Measurements from ENCODE around the gene EGFL6. TPM values are rescaled to one million over a fixed set of nuclear protein-coding genes. Genes with fewer than 3 reads are reported as not detected.

The EGFL6 gene
- total and polyA plus RNA-seq, 9 donors = 0.12 to 1.3 (median 0.34) TPM; not detected in 4

DNA sequence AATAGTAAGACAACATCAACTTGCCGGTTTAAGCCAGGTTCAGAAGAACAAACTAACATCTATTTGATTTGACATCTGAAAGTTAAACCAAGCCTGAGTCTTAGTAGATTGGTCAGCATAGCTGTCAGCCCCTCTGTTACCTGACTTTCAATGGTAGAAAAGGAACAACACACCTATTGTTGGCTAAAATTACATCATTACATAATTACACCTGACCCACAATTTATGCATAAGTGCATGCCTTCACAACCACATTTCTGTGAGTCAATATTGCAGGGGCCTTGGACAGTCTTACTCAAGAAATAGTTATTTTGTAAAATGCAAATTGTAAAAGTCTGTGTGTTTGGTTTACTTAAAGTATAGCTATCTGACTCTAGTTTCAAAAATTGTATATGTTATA, 36.2 kb downstream of the EGFL6 start:
- H3K4me1 ChIP-seq (ENCODE audit: insufficient read depth) = no peaks in the 10 kb centered on the region
- no peak for TF ChIP-seq EP300 (IDR thresholded peaks at IDR 0.05)
- intact Hi-C loops (cut with DNase I) = no loop called here
- no peak for DNase-seq
- no peak overlapping the region for H3K4me3 ChIP-seq
- H3K27me3 ChIP-seq = no peaks in the 10 kb centered on the region
- H3K27ac ChIP-seq = no peak overlapping the region
- no peaks in the 10 kb centered on the region for H3K36me3 ChIP-seq
- 76 to 89% (median 85%) methylated on average over 1 of the region's 1 CpG for WGBS, 3 donors
- no peaks in the 10 kb centered on the region for H3K9me3 ChIP-seq

DNA sequence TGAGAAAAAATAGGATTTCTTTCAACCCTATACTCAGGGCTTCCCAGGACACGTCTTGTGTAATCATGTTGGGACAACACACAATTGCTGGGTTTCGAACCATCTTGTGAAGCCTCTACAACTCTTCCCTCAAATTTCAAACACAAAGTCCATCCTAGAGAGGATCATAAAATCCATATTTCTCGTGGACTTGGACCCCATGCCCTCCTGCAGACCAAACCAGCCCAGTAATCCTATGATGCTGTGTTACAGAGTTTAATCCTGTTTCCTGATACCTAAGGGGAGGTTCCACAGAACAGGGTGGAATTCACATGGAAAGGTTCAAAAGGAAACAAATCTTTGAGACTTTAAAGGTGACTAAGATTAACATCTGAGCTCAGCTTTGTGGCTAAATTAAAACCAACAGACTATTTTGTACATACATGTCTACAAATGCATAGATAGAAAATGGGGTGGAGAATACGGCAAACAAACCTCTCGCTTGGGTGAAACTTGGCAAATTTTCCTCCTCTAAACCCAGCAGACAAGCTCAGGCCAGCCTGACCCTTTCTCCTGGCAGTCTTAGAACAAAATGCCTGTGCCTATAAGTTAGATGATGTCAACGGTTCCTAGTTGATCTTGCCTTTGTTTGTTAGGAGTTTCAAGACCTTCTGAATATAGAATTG, 38.1 kb downstream of the EGFL6 start:
- Histone ChIP-seq H3K27ac (no peak overlapping the region), H3K4me1 (ENCODE audit: insufficient read depth) (no peaks in the 10 kb centered on the region), H3K27me3 (no peaks in the 10 kb centered on the region), H3K36me3 (no peaks in the 10 kb centered on the region), H3K9me3 (no peaks in the 10 kb centered on the region), H3K4me3 (no peak overlapping the region)
- no peak for DNase-seq
- intact Hi-C loops (cut with DNase I) = no loop called here
- TF ChIP-seq EP300 (IDR thresholded peaks at IDR 0.05) (no peak), POLR2A (IDR thresholded peaks at IDR 0.05) (no peak)
- TF ChIP-seq, protein P1, sequence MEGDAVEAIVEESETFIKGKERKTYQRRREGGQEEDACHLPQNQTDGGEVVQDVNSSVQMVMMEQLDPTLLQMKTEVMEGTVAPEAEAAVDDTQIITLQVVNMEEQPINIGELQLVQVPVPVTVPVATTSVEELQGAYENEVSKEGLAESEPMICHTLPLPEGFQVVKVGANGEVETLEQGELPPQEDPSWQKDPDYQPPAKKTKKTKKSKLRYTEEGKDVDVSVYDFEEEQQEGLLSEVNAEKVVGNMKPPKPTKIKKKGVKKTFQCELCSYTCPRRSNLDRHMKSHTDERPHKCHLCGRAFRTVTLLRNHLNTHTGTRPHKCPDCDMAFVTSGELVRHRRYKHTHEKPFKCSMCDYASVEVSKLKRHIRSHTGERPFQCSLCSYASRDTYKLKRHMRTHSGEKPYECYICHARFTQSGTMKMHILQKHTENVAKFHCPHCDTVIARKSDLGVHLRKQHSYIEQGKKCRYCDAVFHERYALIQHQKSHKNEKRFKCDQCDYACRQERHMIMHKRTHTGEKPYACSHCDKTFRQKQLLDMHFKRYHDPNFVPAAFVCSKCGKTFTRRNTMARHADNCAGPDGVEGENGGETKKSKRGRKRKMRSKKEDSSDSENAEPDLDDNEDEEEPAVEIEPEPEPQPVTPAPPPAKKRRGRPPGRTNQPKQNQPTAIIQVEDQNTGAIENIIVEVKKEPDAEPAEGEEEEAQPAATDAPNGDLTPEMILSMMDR (IDR thresholded peaks at IDR 0.05) = no peak
- 54 to 62% (median 58%) methylated on average over 6 of the region's 6 CpGs for WGBS, 3 donors

DNA sequence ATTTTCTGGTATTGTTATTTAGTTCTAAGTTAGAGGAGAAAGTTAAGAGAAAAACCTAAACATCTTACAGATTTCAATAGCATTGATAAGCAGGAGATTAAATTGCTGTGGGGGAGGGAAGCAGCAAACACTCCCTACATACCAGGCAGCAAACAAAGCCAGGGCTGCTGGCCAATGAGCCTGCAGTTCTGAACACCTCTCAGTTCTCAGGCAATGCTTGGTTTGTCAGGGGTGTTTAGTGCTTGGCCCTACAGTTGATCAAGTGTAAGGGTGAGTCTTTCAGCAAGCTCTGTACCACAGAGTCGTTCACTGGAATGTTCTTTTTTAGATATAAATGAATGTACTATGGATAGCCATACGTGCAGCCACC, 38.6 kb downstream of the EGFL6 start:
- no peaks in the 10 kb centered on the region for H3K27me3 ChIP-seq
- TF ChIP-seq, protein P1 (IDR thresholded peaks at IDR 0.05) = no peak
- TF ChIP-seq POLR2A (IDR thresholded peaks at IDR 0.05) (no peak), EP300 (IDR thresholded peaks at IDR 0.05) (no peak)
- intact Hi-C loops (cut with DNase I) = no loop called here
- no peak overlapping the region for H3K4me3 ChIP-seq
- no peaks in the 10 kb centered on the region for H3K4me1 ChIP-seq (ENCODE audit: insufficient read depth)
- no peaks in the 10 kb centered on the region for H3K9me3 ChIP-seq
- WGBS, 3 donors = 36 to 58% (median 48%) methylated on average over 2 of the region's 2 CpGs
- H3K27ac ChIP-seq = no peak overlapping the region
- H3K36me3 ChIP-seq = no peaks in the 10 kb centered on the region
- DNase-seq = no peak

DNA sequence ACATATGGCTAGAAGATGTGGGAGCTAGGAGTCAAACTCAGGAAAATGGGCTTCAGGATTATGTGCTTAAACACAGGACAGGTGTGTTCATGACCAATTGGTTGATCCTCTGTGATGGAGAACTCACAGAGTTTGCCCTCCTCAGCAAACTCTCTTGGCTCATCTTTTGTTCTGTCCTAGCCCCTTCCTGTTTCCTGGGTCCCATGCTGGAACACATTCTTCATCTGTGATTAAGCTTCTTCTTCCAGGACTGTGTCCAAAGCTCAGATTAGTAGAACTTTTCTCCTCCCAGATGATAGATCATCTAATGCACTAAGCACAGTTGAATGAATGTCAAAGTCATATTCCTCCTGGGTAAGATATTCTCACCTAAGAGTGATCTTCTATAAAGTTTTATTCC, 44.8 kb downstream of the EGFL6 start:
- no peak overlapping the region for H3K4me3 ChIP-seq
- H3K4me1 ChIP-seq (ENCODE audit: insufficient read depth) = no peaks in the 10 kb centered on the region
- H3K9me3 ChIP-seq = no peaks in the 10 kb centered on the region
- H3K27ac ChIP-seq = no peak overlapping the region
- H3K27me3 ChIP-seq = no peaks in the 10 kb centered on the region
- no peak for DNase-seq
- intact Hi-C loops (cut with DNase I) = no loop called here
- TF ChIP-seq EP300 (IDR thresholded peaks at IDR 0.05) = no peak
- no peak for TF ChIP-seq POLR2A (IDR thresholded peaks at IDR 0.05)
- TF ChIP-seq, protein P1 (IDR thresholded peaks at IDR 0.05) = no peak
- H3K36me3 ChIP-seq = no peaks in the 10 kb centered on the region

DNA sequence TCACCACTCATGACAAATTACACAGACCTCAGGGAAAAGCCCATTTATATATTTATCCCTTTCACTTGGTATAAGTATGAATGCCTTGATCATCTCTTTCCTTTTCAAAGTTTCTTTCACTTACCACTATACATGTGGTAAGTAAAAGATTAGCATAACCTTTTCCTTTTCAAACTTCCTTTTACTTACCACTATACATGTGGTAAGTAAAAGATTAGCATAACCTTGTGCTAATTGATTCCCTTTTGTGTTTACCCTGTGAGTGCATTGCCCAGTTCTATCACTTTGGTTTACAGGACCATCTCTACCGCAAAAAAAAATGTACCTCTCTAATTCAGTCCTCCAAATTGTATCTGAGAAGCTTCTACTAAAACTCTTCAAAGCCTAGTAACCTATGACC, 50.8 kb downstream of the EGFL6 start:
- Histone ChIP-seq H3K27me3 (no peaks in the 10 kb centered on the region), H3K4me3 (no peak overlapping the region), H3K27ac (no peak overlapping the region), H3K36me3 (no peaks in the 10 kb centered on the region), H3K9me3 (no peaks in the 10 kb centered on the region), H3K4me1 (ENCODE audit: insufficient read depth) (no peaks in the 10 kb centered on the region)
- TF ChIP-seq, protein P1 (IDR thresholded peaks at IDR 0.05) = no peak
- TF ChIP-seq EP300 (IDR thresholded peaks at IDR 0.05) (no peak), POLR2A (IDR thresholded peaks at IDR 0.05) (no peak)
- 16 to 33% (median 21%) methylated on average over 1 of the region's 1 CpG for whole genome bisulfite sequencing, 3 donors
- DNase-seq = no peak
- intact Hi-C loops (cut with DNase I) = no loop called here
